T-helper 1 cell treated with Interleukin-12 subunit alpha and Interleukin-12 subunit beta and Interleukin-4 antibody, amounts not matched to agents 30 ng/mL and 1 ng/mL, for 36 hours (primary cell): ENCODE results near the gene CLEC18A. TPM values are rescaled to one million over a fixed set of nuclear protein-coding genes. Genes with fewer than 3 reads are reported as not detected.
"Not testable (repeated sequence)": the region's sequence is repeated elsewhere in the genome, so short reads cannot be mapped to it uniquely, and the experiment has no call there.

Experiments used
- intact Hi-C: fragments of 100-400 bp; cut with micrococcal nuclease; formaldehyde crosslinking; loops from one replicate; pipeline ENCODE4 v1.15.1; 2024
- total RNA-seq: library from RNA; stranded (reverse); gene quantifications from 2 replicates; pipeline ENCODE4 v1.2.3, GENCODE V29; 2022

Gene CLEC18A
- total RNA-seq, result 0.88 and 1.5 TPM in 2 replicates

DNA sequence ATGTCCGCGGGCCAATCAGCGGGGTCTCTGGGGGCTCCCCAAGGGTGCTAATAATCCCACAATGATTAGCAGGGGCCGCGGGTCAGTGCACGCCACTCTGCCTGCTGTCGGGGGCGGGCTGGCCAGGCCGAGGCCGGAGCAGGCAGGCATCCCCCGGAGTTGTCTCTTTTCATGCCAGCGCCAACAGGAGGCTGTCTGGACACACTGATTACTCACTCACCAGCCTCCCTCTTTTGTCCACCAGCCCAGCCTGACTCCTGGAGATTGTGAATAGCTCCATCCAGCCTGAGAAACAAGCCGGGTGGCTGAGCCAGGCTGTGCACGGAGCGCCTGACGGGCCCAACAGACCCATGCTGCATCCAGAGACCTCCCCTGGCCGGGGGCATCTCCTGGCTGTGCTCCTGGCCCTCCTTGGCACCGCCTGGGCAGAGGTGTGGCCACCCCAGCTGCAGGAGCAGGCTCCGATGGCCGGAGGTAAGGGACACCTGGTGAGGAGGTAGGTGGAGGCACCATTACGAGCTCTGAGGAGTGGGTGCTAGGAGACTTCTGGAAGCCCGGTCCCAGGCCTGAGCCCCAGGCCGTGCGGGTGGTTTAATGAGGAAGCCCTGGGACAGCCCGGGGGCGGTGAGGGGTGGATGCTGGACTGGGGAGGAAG is at the start of gene CLEC18A:
TSS of gene CLEC18A (plus strand) at position 318 of the 655 bp plus-strand sequence. CDS start at position 351, 33 bp downstream.
- intact Hi-C loops, result not testable (repeated sequence)

DNA sequence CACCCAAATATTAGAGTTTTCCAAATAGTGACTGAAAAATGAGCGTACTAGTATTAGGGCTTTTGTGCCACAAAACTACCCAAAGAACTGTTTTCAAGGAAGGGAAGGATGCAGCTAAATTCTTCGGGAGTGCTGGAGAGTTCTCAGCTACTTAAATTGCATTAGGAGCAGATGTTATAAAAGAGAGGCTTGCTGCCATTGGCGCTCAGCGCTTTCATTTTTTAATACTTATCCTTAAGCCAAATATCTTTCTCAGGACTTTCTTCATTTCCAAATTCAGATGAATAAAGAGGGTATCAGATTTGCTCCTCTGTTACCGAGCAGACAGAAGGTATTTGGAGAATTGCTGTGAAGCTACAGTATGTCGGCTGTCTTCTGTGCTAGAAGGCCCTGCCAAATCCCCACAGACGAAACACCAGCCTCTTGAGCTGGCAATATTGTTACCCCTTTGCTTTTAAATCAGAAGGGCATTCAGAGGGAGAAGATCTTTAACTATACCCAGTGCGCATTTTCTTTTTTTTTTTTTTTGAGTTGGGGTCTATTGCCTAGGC is 47.2 kb upstream of the CLEC18A start:
- intact Hi-C loops, result no loop called here

DNA sequence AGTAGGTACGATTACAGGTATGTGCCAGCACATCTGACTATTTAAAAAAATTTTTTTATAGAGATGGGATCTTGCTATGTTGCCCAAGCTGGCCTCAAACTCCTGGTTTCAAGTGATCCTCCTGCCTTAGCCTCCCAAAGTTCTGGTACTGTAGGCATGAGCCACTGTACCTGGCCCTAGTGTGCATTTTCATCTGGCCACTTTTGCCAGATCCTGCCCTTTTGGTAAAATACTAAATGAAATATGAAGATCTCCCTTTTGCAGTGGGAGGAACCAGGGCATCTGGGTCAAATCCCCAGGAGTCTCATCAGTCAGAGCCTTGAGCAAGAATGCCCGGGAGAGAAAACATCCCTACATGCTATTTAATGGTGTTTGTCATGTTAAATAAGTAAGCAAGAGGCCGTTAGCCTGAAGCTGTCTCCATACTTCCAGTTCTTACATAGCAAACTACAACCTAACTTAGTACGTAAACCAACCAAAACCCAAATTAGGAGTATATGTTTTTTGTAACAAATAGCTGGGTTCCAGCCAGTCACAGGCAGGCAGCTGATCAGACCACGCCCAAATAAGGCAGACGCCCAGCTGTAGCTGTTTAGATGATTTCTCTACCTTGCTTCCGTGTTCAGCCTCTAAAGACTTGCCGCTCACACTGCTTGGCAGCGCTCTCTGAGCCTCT is 46.5 kb upstream of the CLEC18A start:
- intact Hi-C loops, result no loop called here

DNA sequence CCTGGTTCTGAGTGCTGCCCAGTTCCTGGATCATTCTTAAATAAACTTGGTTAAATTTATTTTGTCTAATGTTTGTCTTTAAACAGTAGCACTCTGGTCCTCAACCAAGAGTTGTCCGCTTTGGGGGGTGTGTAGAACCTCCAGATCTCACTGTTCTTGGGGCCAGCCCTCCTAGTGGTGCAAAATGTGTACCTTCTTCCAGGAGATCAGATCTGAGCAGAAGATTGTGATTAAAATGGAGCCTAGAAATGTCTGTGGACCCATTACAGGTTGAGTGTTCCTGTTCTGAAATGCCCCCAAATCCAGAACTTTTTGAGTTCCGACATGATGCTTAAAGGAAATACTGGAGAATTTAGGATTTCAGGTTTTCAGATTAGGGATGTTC is 46.0 kb upstream of the CLEC18A start:
- intact Hi-C loops, result no loop called here

DNA sequence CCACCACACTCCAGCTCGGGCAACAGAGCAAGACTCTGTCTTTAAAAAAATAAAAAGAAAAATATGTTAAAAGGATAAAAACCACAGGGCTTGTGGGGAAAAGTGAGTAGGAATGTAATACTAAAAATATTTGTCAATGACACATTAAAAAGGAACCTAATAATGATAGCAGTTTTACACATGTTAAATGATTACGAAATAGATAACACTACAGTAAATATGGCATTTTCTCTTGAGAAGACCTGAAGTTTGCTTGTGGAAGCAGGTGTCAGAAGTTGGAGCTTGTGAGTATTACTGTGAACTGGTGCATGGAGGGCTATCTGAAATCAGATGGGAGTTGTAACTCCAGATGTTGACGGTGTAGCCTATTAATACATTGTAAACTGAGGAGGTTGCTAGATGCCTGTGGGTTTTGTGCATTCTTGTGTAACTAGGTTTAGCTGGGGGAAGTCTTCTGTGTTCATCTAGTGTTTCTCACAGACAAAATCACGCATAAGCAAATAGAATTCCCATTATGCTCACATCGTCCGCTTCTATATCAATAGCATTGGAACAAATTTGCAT is 44.2 kb upstream of the CLEC18A start:
- intact Hi-C loops, result no loop called here

DNA sequence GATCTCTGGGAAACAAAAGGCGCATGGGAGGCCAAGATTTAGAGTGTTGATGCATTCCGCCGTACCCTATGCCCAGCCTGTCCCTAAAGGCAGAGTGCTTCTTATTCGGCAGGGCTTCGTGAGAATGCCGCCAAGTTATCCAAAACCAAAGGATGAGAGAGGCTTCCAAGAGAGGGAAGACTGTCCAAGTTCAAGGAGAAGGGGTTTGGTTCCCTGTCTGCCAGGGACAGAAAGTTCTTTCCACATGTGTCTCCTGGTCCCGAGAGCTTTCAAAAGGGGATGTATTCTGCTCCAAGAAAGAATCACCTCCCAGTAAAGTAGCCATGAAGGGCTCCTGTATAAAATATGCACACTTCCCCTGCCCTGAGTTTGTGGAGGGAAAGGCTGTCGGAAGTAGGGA is 42.1 kb upstream of the CLEC18A start:
- intact Hi-C loops, result no loop called here

DNA sequence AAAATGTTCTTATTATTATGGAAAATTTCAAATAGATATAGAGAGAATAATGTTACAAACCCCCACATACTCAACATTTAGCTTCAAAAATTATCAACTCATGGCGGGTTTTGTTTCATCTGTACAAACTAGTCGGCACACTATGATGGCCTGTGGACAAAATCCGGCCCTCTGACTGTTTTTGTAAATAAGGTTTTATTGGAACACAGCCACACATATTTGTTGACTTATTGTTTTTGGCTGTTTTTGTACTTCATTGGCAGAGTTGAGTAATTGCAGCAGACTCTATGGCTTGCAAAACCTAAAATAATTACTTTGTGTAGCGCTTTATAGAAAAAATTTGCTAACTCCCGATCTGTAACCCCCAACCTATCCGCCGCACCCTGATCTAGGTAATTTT is 41.4 kb upstream of the CLEC18A start:
- intact Hi-C loops, result no loop called here

DNA sequence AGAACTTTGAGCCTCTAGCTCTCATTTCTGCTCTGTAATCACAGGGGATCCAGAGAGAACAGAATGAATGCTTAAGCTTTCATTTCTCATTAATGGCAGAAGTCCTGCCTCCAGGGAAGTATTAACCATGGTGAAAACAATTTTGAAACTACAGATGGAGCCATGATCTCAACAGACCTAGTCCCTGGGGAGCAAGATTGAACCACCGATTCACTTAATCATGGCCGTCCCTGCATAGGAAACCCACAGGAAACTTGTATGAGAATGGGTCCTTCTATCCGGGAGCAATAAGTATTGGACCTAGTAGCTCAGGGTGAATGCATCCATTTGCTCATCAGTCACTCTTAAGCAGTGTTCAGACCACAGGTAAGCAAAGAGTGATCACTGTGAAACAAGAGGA is 40.2 kb upstream of the CLEC18A start:
- intact Hi-C loops, result no loop called here

DNA sequence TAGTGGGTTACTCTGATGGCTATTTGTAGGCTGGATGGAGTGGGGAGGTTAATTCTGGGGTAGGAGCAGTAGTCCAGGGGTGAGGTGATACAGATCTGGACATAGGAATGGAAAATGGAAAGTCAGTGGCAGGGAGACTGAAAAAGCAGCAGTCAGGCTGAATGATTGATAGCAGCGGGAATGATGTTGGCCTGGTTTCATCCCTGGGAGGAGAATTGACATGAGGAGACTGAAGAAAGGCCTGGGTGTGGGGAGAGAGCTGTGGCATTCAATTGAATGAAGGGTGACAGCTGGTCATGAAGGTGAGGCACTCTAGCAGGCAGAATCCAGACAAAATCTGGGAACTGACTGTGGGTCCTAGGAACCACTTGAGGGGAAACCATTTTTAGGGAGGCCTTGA is 34.7 kb upstream of the CLEC18A start:
- intact Hi-C loops, result no loop called here

DNA sequence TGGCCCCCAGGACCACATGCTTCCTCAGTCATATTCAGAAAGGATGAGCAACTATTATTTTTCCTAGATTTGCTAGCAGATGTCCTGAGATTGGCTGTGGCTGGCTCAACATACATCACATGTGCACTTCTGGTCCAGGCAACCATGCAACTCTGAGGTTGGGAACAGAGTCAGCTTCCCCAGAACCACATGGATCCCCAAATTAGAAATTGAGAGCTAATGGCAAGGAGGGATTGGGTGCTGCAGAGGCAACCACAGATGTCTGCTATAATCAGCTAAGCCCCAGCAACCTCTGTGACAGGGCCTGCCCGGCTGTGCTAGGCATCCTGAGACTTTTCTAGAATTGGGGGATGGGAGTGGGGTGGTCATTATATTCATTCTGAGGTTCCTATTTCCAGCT is 33.8 kb upstream of the CLEC18A start:
- intact Hi-C loops, result no loop called here

DNA sequence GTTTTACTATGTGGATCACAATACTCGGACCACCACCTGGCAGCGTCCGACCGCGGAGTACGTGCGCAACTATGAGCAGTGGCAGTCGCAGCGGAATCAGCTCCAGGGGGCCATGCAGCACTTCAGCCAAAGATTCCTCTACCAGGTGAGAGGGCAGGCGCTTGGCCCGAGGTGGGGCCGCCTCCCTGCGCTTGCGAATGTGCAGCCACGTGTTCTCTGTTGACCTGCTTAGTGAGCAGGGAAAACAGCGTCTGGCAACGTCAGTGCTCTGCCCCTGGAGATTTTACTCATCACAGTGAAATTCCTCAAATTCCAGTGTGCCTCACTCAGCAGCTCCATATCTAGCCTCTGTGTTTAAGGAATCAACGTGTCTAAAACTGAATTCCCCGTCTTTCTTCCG is 33.4 kb upstream of the CLEC18A start:
- intact Hi-C loops, result no loop called here

DNA sequence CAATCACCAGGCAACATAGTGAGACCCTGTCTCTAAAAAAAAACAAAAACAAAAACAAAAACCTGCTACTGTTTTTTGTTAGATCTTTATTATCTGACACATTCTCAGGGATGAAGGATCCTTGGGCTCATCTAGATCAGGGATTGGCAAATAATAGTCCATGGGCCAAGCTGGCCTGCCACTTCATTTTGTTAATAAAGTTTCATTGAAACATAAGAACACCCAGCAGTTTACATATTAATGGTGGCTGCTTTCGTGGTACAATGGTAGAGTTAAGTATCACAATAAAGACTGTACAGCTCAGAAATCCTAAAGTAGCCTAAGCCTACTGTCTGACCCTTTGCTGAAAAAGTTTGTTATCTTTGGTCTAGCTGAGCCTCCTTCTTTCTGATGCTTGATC is 32.9 kb upstream of the CLEC18A start:
- intact Hi-C loops, result no loop called here

DNA sequence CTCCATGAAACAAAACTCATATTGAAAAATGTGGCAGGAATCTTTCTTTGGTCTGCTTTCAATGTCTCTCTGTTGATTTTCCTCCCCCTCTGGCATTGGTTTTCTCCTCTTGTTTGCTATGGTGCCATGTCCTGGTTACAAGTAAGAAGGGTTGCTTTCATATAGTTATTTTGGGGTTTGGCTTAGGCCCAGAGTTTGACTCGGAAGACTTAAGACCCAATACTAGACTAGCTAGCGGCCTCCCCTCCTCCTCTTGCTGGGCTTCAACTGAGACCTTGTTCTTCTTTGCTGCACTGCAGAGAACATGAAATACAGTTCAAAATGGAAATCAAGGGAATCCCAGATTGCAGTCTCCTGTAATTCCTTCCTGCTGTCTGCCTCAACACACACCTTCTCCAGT is 30.0 kb upstream of the CLEC18A start:
- intact Hi-C loops, result no loop called here

DNA sequence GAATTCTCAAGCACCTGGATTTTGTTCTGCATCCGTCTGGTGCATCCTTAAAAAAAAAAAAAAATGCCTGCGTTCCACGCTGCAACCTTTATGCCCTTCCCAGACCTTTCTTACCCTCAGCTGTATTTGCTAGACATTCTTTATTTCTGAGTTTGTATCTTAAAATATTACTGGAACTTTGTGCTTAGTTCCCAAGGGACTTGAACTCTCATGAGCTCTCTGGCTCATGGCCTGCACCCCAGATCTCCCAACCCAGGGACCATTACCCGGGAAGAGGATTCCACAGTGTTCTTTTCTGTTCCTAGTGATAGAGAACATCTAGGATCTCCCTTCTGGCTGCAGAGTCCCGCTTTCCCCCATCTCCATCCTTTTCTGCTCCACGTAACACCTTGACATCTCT is 28.9 kb upstream of the CLEC18A start:
- intact Hi-C loops, result no loop called here

DNA sequence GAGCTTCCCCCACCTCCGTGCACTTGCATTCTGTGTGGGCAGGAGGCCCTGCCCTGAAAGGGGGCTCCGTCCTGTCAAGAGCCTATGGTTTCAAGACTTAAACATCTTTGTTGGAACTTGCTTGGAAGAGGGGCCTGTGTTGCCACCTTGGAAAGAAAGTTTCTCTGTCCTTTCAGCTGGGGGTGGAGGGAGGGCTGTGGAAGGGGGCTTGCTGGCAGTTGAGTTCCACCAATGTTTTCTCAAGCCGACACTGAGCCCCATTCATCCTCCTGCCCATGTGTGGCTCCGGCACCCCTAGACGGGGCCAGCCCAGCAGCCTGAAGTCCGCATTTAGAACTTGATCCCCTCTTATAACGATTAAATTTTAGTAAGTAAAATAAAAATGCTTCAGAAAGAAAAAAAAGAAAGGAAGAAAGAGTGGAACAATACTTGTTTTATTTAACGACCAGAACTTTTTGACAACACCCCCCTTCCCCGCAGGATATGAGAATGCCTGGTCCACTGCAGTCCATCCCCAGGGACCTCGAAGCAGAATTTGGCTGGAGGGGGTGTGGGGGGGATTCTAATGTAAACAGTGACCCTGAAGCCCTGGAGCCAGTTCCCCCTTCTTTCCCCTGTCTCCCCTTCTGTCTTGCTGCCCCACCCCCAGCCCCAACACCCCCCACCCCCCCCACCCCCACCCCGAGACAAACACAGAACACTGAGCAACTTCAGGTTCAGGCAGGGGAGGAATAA is 26.9 kb upstream of the CLEC18A start:
- intact Hi-C loops, result no loop called here

DNA sequence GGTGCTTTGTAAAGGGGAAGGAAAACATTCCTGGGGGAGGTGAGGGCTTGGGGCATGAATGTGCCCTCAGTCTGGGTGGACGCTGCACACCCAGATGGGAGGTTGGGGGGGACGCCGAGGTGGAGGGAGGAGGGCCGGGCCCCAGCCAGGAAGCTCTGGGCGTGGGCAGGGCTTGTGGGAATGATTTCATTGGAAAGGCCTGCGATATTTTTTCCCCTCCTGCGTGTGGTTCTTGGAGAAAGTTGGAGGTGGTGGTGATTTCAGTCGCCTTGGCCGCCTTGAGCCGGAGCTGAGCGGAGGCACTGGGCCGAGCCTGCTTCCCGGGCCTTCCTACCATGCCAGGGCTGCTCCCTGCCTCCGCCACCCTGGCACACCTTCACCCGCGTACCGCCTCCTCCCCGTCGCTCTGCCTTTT is 26.4 kb upstream of the CLEC18A start:
- intact Hi-C loops, result no loop called here

DNA sequence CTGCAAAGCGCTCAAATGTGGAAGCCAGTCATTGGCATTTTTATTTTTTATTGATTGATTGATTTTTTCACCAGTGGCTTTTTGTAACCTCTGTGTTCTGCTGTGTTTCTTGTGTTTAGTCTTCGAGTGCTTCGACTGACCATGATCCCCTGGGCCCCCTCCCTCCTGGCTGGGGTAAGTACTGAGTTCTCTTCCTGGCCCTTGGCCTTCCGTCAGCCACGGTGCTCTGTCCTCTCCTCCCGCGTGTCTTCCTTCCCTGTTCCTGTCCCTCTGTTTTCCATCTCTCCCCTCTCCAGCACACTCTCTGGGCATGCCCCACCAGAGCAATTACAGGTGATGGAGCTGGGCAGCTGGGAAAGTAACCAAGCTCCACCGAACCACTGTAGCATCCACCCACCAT is 25.8 kb upstream of the CLEC18A start:
- intact Hi-C loops, result no loop called here

DNA sequence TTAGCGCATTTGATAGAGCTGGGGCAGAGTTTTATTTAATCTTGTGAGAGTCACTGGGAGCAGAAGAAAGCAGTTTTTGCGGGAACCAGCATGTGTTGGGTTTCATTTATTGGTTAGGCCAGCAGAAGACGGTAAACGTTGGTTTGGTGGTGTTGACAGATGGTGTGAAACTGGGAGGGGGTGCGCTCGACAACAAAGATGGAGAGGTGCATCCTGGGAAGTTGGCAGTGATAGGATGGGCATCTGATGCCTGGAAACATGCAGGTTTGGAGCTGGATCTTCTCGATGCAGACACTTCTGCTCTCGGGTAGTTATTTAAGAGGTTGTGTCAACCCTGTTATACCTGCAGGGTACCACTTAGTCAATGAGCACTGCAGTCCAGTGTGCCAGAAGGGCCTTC is 24.9 kb upstream of the CLEC18A start:
- intact Hi-C loops, result no loop called here

DNA sequence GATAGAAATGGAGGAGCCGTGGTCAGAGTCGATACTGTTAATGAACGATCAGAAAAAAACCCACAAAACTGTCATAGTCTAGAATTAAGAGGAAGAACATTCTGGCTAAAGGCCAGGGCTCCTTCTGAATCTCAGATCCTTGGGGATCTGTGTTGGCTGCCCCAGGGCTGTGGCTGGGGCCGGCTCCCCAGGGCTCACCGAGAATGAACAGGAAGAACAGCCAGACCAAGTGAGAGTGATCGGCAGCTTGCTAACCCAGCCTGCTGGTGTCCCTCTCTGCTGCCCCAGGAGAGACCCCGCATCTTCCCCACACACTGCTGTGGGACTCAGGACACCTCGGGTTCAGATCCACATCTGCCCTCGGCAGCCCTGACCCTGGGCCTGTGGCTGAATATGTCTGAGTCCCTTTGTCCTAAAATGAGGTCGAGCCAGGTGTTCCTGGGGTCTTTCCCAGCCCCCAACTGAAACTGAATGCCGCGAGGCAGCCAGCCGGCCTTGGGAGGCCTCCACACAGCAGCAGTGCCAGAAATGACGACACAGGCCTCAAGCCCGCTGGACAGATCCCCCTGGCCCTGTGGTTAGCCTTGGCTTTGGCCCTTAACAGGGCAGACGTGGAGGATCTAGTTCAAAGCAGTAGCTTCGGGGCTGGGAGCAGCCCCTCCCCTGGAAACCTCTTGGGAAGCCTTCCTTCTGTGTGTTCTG is 23.9 kb upstream of the CLEC18A start:
- intact Hi-C loops, result no loop called here

DNA sequence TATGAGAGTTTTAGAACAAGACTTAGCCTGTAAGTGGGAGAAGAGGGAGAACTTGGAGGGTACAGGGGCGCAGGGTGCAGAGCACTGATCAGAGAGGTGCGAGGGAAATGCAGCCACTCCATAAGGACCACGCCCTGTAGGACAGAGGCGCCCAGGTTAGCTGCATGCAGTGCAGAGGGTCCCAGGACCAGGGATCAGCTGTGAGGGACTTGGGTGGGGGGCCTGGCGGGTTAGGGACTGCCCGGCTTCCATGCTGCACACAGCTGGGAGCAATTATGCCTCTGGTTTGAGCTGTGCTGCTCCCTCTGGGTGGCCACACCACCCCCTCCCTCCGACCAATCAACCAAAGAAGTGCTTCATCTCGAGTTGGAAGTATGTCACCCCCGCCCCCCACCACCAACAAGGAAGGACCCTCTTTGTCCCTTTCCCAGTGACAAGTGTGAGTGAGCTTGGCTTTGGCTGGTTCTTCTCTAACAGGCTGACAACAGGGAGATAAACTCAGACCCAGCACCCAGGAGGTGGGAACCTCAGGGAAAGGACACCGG is 22.2 kb upstream of the CLEC18A start:
- intact Hi-C loops, result no loop called here

DNA sequence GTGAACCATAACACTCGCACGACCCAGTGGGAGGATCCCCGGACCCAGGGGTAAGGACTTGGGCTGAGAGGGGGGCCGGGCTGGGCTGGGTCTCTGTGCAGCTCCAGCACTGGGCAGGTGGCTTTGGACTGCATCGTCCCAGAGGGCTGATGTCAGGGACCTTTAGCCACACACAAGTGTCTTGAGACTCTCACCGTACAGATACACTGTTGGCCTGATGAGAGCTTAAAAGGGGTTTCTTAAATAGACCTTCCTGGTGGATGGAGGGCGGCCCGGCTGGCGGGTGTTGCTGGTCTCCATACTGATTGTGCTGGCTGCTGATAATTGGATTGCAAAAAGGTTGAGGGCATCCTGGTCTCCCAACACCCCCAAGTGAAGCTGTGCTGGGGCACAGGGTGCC is 21.7 kb upstream of the CLEC18A start:
- intact Hi-C loops, result no loop called here
